ENCODE data around the gene TLDC2.

DNA sequence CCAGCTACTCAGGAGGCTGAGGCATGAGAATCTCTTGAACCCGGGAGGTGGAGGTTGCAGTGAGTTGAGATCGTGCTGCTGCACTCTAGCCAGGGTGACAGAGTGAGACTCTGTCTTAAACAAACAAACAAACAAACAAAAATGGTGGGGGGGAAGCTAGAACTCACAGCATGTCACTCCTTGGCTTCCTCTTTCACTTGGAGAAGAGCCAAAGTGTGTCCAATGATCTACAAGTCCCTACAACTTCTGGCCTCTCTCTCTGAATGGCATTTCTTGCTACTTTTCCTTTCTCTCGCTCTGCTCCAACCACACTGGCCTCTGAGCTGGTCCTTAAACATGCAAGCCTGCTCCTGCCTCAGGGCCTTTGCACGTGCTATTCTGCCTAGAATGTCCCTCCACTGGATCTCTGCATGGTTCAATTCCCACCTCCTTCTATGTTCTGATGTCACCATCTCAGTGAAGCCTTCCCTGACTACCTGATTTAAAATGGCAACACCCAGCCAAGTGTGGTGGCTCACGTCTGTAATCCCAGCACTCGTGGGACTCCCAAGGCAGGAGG, 8.1 kb downstream of the TLDC2 start:
- no peak for TF ChIP-seq GATA3 (IDR thresholded peaks at IDR 0.05; ENCODE audit: low read depth, low read length)
- no peak for TF ChIP-seq GATA2 (IDR thresholded peaks at IDR 0.05; ENCODE audit: low read depth, low read length)
